Activated effector memory CD4-positive, alpha-beta T cell treated with Interleukin-2 at 50 U/mL for 16 hours (primary cell): ENCODE data around the gene ZNHIT2.
"Not testable (repeated sequence)": the region's sequence is repeated elsewhere in the genome, so short reads cannot be mapped to it uniquely, and the experiment has no call there.

Experiments
- DNase-seq: peaks from one replicate; pipeline ENCODE4 v3.0.0-alpha.2; 2020

ZNHIT2 gene

DNA sequence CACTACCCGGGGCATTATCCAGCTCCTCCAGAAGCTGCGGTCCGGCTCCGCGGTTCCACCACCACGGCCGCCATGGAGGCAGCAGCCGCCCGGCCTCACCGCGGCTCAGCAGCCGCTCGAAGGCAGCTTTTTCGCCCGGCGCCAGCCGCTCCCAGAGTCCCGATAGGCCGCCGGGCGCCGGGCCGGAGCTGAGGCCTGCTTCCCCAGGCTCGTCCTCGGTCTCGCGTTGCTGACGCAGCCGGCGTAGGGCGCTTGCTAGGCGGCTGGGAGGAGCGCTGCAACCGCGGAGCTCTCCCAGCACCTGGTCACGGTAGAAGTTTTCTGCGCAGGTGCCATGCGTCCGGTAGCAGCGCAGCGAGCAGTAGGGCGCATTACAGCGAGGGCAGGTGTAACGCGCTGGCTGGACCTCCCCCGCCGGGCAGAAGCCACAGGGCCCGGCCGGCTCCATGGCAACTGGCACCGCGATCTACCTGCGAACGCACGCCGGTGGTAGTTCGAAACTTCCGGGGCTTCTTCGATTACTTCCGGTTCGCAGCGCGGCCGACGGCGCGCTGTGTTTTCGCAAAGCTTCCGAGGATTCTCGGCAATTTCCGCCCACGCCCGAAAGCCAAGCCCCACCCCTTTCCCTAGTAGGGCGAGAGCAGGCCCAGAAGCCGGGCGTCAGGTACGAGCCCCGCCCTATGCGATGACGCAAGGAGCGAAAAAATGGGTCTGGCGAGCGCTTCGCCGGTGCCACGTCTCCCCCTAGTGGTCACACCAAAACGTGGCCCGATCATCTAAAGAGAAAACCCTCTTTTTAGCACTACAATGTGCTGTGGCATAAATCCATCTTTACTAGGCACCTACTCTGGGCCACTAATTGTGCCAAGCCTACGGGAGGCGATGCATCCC is at the start of gene ZNHIT2:
ZNHIT2 (minus strand) TSS at position 496 of the 891 bp plus-strand sequence; CDS start at position 448, 48 bp downstream.
- peak; percentile 100 for DNase-seq

DNA sequence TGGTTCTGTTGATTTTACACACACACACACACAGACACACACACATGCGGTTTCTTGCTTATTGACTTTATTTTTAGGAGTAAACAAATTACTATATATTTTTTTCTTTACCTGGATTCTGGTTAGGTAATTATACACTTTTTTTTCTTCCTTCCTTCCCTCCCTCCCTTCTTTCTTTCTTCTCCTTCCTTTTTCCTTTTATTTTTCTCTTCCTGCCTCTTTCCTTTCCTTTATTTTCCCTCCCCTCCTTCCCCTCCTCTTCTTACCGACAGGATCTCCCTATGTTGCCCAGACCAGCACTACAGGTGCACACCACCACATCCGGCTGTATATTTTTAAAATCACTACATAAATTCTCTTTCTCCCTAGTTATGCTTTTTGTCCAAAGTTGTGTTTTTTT is 49.4 kb upstream of the ZNHIT2 start:
- DNase-seq: no peak

DNA sequence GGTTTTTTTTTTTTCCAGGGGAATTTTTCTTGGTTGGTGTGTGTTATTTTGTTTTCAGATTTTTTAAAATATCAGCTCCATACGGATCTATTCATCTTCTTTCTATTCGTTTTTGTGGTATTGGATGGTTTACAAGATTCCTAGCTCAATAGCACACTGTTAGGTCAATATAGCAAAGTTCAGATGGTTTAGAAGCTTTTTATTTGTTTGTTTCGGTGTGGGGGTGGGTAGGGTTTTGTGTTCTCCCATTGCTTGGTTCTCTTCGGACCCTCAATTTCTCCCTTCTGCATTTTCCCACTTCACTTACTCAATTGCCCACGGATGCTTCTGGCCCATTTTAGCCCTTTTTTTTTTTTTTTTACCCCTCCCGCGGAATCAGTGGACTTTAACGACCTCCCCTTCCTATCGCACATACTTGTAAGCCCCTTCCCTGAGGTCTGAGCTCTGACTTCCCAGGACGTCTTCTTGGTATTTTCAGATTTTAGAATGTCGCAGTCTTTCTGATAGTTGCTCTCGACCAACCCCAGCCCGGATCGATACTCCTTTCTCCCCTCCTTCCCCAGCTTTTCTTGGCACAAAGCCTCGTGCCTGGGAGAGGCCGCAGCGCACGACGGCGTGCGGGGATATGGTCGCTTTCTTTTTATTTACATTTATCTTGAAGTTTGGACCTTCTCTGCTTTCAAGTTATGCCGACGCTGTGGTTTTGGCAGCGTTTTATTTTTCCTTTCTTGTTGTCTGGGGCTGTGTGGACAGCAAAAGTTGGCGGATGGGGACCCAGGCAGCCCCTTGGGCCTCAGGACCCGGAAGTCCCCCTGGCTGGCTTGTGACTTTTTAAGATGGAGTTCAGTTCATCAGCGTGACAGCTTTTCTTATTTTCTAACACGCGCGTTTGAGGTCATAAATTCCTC is 48.2 kb upstream of the ZNHIT2 start:
- DNase-seq: no peak

DNA sequence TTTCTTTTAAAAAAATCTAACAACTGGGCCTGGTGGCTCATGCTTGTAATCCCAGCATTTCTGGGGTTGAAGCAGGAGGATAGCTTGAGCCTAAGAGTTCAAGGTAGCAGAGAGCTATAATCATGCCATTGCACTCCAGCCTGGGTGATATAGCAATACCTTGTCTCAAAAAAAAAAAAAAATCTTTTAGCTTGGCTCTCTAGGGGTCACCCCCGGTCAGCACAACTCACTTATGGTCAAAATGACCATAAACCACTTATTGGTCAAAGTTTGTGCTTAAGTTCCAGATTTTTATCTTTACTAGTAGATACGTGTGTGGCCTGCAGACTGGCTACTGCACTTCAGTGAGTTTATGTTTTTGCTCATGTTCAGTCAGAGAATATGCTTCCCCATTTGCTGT is 46.2 kb upstream of the ZNHIT2 start:
- no peak for DNase-seq

DNA sequence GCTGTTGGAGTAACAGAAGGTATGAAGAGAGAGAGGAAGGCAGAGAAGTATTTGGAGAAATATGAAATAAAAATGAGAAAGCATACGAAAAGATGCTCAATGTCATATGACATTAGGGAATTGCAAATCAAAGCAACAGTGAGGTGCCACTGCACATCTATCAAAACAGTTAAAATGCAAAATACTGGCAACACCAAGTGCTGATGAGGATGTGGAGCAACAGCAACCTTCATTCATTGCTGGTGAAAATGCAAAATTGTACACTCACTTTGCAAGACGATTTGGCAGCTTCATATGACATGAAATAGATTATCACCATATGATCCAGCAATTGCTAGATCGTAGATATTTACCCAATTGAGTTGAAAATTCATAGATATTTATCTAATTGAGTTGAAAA is 43.1 kb upstream of the ZNHIT2 start:
- no peak for DNase-seq

DNA sequence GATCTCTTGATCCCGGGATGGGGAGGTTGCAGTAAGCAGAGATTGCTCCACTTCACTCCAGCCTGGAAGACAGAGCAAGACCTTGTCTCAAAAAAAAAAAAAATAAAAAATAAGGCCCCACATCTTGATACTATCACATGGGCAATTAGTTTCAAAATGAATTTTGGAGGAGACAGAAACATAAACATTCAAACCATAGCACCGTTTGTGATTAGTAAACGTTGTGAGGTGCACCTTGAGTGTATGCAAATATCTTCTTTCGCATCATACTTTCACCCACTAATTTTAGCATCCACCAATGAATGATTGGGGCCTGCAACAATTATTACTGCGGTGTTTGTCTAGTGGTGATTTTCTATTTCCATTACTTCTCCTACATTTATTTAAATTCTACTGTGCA is 41.5 kb upstream of the ZNHIT2 start:
- no peak for DNase-seq

DNA sequence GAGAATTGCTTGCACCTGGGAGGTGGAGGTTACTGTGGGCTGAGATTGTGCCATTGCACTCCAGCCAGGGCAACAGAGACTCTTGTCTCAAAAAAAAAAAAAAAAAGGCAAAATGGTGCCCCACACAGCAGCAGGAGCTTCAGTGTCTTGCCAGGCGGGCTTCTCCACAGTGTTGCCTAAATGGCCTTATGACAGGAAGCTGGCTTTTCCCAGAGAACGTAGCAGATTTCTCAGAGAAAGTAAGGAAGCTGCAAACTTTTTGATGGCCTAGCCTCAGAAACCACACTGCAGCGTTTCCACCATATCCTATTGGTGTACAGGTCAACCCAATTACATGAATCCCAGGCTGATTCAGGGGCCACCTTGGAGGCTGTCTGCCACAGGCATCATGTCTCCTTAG is 39.8 kb upstream of the ZNHIT2 start:
- DNase-seq: no peak

DNA sequence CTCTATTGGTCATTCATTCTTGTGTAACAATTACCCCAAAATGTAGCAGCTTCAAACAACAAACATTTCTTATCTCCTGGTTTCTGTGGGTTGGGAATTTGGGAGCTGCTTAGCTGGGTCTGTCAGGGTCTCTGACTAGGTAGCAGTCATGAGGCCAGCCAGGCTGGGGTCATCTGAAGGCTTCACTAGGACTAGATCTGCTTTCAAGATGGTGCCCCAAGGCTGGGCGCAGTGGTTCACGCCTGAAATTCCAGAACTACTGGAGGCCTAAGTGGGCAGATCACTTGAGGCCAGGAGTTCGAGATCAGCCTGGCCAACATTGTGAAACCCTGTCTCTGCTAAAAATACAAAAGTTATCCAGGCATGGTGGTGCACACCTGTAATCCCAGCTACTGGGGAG is 39.4 kb upstream of the ZNHIT2 start:
- DNase-seq: no peak

DNA sequence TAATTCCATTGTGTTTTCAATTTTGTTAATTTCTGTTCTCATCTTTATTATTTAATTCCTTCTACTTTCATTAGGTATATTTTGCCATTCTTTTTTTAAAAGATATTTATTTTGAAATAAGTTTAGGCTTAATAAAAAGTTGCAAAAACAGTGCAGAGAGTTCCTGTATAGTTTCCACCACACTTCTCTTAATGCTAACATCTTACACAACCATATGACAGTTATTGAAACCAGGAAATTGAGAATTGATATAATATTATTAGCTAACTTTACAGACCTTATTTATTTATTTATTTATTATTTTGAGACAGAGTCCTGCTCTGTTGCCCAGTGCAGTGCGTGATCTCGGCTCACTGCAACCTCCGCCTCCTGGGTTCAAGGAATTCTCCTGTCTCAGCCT is 38.8 kb upstream of the ZNHIT2 start:
- DNase-seq: no peak

DNA sequence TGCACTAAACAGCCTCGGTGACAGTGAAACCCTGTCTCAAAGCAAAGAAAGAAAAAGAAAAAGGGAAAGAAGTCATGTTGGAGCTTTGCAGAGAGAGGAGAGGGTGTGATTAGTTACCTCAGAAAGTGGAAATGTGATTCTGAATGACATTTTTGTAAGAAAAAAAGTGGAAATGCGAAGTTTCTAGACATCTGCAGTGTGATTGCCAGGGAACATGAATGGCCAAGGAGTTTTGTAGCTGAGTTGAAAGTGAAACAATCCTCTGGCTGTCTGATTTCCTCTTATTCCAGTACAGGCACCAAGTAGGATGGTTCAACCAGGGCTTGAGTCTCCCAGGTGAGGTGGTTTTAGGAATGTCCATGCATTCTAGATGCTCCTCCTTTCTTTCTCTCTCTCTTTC is 34.6 kb upstream of the ZNHIT2 start:
- DNase-seq: no peak

DNA sequence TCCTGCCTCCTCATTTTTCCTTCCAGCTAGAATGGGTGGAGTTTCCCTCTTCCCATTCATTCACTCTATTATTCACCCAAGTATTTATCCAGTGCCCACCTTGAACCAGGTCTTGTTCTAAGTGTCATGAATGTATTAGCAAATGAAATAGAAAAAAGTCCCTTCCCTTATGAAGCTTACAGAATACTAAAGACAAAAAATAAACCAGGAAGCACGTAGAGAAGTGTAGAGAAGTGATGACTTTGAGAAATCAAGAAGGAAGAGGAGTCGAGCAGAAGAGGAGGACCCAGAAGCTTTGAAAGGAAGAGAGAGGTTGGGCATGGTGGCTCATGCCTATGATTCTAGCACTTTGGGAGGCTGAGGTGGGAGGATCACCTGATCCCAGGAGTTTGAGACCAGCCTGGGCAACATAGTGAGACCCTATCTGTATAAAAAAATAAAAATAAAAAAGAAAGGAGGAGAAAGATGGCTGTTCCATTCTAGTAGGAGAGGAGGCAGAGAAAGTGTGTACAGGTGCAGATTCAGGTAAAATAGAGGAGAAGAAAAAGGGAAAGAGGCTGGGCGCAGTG is 33.9 kb upstream of the ZNHIT2 start:
- DNase-seq: no peak

DNA sequence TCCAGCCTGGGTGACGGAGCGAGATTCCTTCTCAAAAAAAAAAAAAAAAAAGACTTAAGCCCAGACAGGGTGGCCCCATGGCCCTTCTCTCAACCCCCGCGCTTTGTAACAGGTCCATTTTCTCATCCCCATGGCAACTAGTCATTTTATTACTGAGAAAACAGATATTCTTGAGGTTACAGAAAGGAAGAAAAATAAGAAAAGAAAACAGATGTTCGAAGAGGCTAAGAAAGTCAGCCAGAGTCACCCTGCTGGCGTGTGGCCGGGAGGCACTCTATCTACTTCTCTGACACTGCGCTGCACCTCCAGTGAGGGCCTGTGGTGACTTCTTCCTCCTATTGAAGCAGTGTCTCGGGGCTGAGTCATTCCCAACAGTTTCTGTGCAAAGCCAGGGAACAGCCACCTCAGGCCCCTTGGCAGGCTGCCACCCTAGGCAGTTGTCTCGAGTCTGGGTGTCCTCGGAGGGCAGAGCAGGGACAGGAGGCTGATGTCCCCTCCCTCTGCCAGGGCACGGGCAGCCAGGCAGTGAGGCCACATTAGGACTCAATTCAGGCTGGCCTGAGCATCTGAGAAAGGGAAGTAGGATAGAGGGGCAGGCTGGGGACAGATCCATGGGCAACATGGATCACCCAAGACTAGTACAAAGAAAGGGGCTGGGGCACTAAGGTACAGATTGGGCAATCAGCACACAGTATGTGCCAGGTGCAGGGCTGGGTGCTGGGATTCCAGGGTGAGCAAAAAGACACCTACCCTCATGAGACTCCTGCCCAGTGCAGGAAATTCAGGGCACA is 33.2 kb upstream of the ZNHIT2 start:
- no peak for DNase-seq

DNA sequence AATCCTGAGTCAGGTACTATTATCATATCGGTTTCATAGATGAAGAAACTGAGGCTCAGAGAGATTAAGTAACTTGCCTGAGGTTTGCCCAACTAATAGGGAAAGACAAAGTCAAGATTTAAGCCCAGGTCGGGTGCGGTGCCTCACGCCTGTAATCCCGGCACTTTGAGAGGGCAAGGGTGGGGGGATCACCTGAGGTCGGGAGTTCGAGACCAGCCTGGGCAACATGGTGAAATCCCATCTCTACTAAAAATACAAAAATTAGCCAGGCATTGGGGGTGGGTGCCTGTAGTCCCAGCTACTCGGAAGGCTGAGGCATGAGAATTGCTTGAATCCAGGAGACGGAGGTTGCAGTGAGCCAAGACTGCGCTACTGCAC is 32.6 kb upstream of the ZNHIT2 start:
- DNase-seq: not testable (repeated sequence)

DNA sequence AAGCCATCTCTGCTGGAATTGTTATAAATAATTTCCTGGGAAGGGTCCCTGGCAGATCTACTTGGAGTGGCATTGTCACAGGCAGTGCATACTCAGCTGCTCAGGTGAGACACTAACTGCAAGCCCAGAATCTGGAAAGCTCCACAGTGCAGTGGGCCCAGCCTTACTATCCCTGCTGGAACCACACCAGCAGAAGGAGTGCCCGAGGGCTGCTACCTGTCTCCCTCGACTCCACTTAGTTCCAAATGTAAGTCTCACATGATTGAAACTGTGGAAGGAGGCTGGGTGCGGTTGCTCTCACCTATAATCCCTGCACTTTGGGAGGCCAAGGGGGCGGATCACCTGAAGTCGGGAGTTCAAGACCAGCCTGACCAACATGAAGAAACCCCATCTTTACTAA is 31.2 kb upstream of the ZNHIT2 start:
- DNase-seq: no peak

DNA sequence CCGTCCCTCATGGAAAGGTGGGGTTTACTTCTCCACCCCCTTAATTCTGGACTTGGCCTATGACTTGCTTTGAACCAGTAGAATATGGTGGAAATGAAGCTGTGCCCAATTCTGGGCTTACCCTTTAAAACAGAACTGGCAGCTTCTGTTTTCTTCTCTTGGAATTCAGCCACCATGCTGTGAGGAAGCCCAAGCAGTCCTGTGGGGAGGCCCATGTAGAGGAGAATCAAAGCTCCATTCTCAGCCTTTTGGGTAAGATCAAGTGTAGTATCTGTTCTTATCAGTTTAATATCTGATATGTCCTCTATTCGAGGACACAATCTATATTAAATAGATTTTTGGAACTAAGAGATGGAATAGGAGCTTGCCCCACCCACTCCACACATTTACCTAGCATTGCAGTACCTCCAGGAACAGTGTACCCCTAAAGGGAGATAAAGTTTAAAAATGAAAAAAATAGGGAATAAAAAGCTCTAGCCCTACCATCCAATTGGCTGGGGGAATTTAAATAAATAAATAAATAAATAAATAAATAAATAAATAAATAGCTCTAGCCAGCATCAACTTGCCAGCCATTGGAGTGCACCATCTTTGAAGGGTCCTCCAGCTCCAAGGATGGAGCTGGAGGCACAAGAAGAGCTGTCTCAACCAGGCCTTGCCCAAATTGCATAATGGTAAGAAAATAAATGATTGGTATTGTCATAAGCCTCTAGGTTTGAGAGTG is 30.0 kb upstream of the ZNHIT2 start:
- DNase-seq: no peak

DNA sequence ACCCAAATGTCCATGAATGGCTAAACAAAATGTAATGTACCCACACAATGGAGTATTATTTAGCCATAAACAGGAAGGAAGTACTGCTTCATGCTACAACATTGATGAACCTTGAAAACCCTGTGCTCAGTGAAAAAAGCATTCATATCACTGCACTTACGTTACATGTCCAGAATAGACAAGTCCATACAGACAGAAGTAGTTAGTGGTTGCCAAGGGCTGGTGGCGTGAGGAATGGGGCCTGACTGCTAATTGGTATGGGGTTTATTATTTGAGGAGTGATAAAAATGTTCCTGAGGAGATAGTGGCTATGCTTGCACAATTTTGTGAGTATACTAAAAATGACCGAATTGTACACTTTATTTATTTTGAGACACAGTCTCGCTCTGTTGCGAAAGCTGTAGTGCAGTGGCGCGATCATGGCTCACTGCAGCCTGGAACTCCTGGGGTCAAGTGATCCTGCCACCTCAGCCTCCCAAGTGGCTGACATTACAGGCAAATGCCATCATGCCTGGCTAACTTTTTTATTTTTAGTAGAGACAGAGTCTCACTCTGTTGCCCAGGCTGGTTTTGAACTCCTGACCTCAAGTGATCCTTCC is 24.5 kb upstream of the ZNHIT2 start:
- no peak for DNase-seq

DNA sequence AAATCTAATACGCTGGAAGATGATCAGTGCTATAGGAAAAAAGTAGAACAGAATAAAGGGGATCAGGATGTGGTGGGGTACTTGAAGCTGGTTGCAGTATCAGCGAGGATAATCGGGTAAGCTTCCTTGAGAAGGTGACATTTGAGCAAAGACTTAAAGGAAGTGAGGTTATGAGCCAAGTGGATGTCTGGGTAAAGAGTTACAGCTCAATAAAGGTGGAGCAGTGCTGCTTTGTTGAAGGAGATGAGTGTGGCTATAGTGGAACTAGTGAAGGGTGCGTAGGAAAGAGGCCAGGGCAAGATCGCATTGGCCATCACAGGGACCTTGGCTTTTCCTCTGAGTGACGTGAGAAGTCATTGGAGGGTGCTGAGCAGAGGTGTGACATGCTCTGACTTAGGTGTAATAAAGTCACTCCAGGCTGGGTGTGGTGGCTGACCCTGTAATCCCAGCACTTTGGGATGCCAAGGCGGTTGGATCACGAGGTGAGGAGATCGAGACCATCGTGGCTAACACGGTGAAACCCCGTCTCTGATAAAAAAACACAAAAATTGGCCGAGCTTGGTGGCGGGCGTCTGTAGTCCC is 19.1 kb upstream of the ZNHIT2 start:
- DNase-seq: no peak

DNA sequence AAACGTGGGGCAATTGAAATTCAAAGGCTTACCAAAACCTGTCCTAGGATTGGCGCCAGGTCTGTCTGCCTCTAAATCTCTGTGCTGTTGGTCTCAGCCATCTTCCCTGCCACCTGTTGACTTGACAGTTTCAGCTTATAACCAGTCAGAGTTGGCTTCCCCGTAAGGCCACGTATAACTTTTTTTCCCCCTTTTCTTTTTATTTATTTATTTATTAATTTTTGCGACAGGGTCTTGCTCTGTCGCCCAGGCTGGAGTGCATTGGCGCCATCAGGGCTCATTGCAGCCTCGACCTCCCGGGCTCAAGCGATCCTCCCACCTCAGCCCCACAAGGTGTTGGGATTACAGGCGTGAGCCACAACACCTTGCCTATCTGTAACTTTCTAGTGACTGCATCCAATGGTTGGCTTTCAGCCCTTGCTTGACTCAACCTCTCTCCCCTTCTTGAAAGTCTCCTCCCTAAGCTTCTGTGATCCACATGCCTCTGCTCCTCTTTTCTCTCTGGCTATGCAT is 18.2 kb upstream of the ZNHIT2 start:
- no peak for DNase-seq

DNA sequence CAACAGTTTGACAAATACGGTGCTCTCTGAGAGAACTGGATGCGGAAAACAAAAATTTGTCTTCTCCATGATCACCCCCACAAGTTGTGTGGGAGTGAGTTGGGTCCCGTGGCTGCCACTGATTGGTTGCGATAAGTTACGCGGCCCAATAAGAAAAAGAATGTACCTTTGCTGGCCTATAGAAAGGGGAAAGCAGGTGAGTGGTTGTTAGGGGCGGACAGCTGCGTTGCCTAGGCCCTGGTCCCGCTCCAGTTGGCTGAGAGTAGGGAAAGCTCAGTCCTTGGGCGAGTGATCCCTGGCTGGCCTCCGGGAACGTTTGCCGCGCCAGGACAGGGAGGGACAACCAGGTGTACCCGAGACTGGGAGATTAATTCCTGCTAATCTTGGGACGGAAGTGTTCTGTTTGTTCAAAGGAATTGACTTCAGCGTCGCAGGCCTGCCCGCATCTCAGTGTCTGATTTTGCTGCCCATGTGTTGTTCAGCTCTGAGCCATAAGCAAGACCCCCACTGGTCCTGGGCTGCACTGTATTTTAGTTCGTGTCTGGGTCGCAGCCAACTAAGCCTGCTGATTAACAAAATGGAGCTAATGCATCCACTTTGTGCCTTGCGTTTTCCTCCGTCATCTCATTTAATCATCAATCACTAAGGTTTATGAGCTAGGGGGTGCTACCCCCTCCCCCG is 17.6 kb upstream of the ZNHIT2 start:
- DNase-seq: peak; percentile 73

DNA sequence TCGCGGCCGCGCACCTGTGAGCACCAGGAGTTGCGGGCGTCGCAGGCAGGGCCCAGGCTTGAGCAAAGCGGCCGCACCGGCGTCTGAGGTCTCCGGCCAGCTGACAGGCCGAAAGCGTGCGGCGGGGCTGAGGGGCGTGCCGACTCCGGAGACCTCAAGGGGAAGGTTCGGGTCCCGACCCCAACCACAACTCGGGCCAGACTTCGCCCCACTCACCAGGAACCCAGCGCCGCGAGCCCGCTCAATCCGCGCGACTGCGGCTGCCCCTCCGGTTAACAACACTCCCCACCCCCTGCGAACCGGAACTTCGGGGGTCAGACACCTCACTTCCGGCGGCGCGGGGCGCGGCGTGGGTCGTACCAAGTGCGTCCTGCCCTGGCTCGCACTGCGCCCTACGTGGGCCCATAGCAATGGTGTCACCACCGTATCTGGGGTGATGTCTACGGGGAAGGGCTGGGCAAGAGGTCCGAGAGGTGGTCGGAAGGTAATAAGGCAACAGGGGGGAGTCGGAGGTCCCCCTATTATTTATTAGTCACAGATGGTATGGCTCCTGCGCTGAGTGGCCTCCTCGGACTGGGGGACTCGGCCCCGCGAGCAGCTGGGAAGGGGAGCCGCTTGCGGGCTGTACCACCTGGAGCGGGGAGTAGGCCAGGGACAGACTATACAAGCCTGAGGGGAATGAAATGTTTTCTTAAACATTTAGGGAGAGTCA is 16.9 kb upstream of the ZNHIT2 start, which contains the start of gene SYVN1:
SYVN1 (minus strand) TSS at position 280 of the 712 bp plus-strand sequence. CDS start 918 bp downstream, outside the sequence.
- peak; percentile 90 for DNase-seq
